Astrocyte (in vitro differentiated cells and primary cell): ENCODE measurements around the gene CRB3. TPM values are rescaled to one million over a fixed set of nuclear protein-coding genes. Genes with fewer than 3 reads are reported as not detected.

ENCODE experiments used
- DNase-seq: peaks from one replicate; pipeline ENCODE4 v3.0.0-alpha.2; 2010; ENCODE audit warnings: low read depth
- FAIRE-seq: peaks from 2 replicates; lab custom pipeline; 2011; peaks lifted over from hg19 to GRCh38; lab: Jason Lieb, UNC
- H2AFZ ChIP-seq: 2 replicates; pipeline ENCODE4 v1.6.0; 2012; ENCODE audit warnings: low read depth, low read length, inconsistent platforms
- H3K27ac ChIP-seq: 2 replicates; pipeline ENCODE4 v1.5.1; 2011; ENCODE audit warnings: low read depth, low read length, inconsistent platforms
- H3K27me3 ChIP-seq: 2 replicates; pipeline ENCODE4 v1.6.0; 2011; ENCODE audit warnings: low read length, inconsistent platforms; ENCODE audit not compliant: insufficient read depth
- H3K36me3 ChIP-seq: 2 replicates; pipeline ENCODE4 v1.5.1; 2011; ENCODE audit warnings: low read length, inconsistent platforms; ENCODE audit not compliant: insufficient read depth
- H3K4me1 ChIP-seq: 2 replicates; pipeline ENCODE4 v1.5.1; 2011; ENCODE audit warnings: low read length, inconsistent platforms; ENCODE audit not compliant: insufficient read depth
- H3K4me2 ChIP-seq: 2 replicates; pipeline ENCODE4 v1.6.0; 2012; ENCODE audit warnings: low read length, inconsistent platforms
- H3K4me3 ChIP-seq: 2 replicates; pipeline ENCODE4 v1.5.1; 2011; ENCODE audit warnings: low read depth, mild to moderate bottlenecking, low read length, inconsistent platforms; ENCODE audit not compliant: insufficient read depth
- H3K79me2 ChIP-seq: 2 replicates; pipeline ENCODE4 v1.6.0; 2012; ENCODE audit warnings: mild to moderate bottlenecking, low read length, inconsistent platforms; ENCODE audit not compliant: insufficient read depth
- H3K9ac ChIP-seq: 2 replicates; pipeline ENCODE4 v1.6.0; 2012; ENCODE audit warnings: mild to moderate bottlenecking, low read length, inconsistent platforms
- H3K9me3 ChIP-seq: 2 replicates; pipeline ENCODE4 v1.5.1; 2012; ENCODE audit warnings: low read depth, mild to moderate bottlenecking, low read length, inconsistent platforms; ENCODE audit not compliant: insufficient read depth
- H4K20me1 ChIP-seq: 2 replicates; pipeline ENCODE4 v1.6.0; 2012; ENCODE audit warnings: low read length, inconsistent platforms; ENCODE audit not compliant: insufficient read depth
- H3K27ac Mint-ChIP-seq: one replicate; pipeline ENCODE4 v1.8.0; 2021; ENCODE audit warnings: mild to moderate bottlenecking, mixed read lengths; ENCODE audit not compliant: unreplicated experiment
- H3K27me3 Mint-ChIP-seq: one replicate; pipeline ENCODE4 v1.8.0; 2021; ENCODE audit warnings: low read depth, mixed read lengths; ENCODE audit not compliant: unreplicated experiment
- H3K36me3 Mint-ChIP-seq: one replicate; pipeline ENCODE4 v1.8.0; 2021; ENCODE audit warnings: low read depth, mixed read lengths; ENCODE audit not compliant: unreplicated experiment
- H3K4me1 Mint-ChIP-seq: one replicate; pipeline ENCODE4 v1.8.0; 2021; ENCODE audit warnings: low read depth, mixed read lengths; ENCODE audit not compliant: unreplicated experiment
- H3K4me3 Mint-ChIP-seq: one replicate; pipeline ENCODE4 v1.8.0; 2021; ENCODE audit warnings: mild to moderate bottlenecking, moderate library complexity, mixed read lengths; ENCODE audit not compliant: unreplicated experiment
- H3K9me3 Mint-ChIP-seq: one replicate; pipeline ENCODE4 v1.8.0; 2021; ENCODE audit warnings: mild to moderate bottlenecking, mixed read lengths; ENCODE audit not compliant: unreplicated experiment
- EZH2 ChIP-seq: IDR thresholded peaks from 2 replicates; pipeline ENCODE4 v1.6.1; 2012; ENCODE audit warnings: mild to moderate bottlenecking, low read length, inconsistent platforms; ENCODE audit not compliant: insufficient read depth
- microRNA-seq: library from miRNA; unstranded; fragments of <30 nt; microRNA quantifications from one replicate; pipeline ENCODE4 v1.2.0, GENCODE V29; 2020
- total RNA-seq: library from RNA; stranded (reverse); gene quantifications from 2 replicates; pipeline ENCODE4 v1.2.1, GENCODE V29; 2021
- TF ChIP-seq, protein P1 (sequence below): IDR thresholded peaks from 2 replicates; pipeline ENCODE4 v1.5.1; 2011; ENCODE audit warnings: low read depth, mild to moderate bottlenecking, inconsistent platforms, low read length, moderate library complexity; ENCODE audit not compliant: insufficient read depth

The CRB3 gene
- total RNA-seq, 1 donor from 2014 or later = 1.6 TPM

DNA sequence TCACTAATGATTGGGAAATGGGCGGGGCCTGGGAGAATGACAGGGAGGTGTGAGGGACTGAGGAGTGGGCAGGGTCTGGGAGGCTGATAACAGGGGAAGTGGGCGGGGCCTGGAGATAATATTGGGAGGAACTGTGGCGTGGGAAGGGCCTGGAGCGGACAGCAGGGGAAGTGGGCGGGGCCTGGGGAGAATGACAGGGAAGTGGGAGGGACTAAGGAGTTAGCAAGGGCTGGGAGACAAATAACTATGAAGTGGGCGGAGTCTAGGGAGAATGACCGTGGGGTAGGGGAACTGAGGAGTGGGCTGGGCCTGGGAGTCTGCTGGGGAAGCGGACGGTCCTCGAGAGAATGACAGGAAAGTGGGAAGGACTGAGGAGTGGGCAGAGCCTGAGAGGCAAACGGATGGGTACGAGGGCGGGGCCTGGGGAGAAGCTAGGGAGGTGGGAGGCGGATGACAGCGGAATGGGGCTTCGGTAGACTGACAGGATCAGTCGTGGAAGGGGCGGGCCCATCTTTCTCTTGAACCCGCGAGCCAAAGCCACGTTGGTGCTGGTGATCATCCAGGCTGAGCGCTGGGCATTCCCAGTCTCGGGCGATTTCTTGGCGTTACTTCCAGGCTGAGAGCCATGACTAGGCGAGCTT is 52.1 kb downstream of the CRB3 start:
- peaks cover 3% of the 10 kb centered on the region for H3K4me1 Mint-ChIP-seq
- H3K9me3 ChIP-seq = no peaks in the 10 kb centered on the region
- peak overlapping the region; percentile 76 for H3K27ac Mint-ChIP-seq
- H3K27ac ChIP-seq = peak overlapping the region; percentile 17
- H3K9ac ChIP-seq = peak overlapping the region; percentile 81
- no peaks in the 10 kb centered on the region for H3K36me3 ChIP-seq
- H3K79me2 ChIP-seq = no peaks in the 10 kb centered on the region
- peak overlapping the region; percentile 60 for H3K4me3 ChIP-seq
- H3K27me3 Mint-ChIP-seq = peaks cover 9% of the 10 kb centered on the region
- H4K20me1 ChIP-seq = no peaks in the 10 kb centered on the region
- peaks cover 7% of the 10 kb centered on the region for H3K4me1 ChIP-seq
- no peak for TF ChIP-seq EZH2
- TF ChIP-seq, protein P1, sequence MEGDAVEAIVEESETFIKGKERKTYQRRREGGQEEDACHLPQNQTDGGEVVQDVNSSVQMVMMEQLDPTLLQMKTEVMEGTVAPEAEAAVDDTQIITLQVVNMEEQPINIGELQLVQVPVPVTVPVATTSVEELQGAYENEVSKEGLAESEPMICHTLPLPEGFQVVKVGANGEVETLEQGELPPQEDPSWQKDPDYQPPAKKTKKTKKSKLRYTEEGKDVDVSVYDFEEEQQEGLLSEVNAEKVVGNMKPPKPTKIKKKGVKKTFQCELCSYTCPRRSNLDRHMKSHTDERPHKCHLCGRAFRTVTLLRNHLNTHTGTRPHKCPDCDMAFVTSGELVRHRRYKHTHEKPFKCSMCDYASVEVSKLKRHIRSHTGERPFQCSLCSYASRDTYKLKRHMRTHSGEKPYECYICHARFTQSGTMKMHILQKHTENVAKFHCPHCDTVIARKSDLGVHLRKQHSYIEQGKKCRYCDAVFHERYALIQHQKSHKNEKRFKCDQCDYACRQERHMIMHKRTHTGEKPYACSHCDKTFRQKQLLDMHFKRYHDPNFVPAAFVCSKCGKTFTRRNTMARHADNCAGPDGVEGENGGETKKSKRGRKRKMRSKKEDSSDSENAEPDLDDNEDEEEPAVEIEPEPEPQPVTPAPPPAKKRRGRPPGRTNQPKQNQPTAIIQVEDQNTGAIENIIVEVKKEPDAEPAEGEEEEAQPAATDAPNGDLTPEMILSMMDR = no peak
- DNase-seq (peak; percentile 88), FAIRE-seq (no peak)
- peak overlapping the region; percentile 91 for H3K4me3 Mint-ChIP-seq
- no peaks in the 10 kb centered on the region for H3K9me3 Mint-ChIP-seq
- H3K4me2 ChIP-seq = peak overlapping the region; percentile 93
- H3K36me3 Mint-ChIP-seq = no peaks in the 10 kb centered on the region
- H3K27me3 ChIP-seq = no peaks in the 10 kb centered on the region
- peak overlapping the region; percentile 96 for H2AFZ ChIP-seq

Small RNA genes lying within 50 kb of the gene (microRNA-seq; reads per million reads assigned to microRNA genes)
- gene MIR3940 = 35.9 reads per million, percentile 54 among the genes with 10 or more reads in this experiment

Other genes with a start within 250 kb of the CRB3 start
- gene MLLT1, start 184.3 kb upstream of the CRB3 start, total RNA-seq = 41.6 and 46.0 TPM in 2 replicates
- not detected in 2 replicates for gene ACER1, start 130.7 kb upstream of the CRB3 start, total RNA-seq
- 90.5 and 93.8 TPM in 2 replicates for gene CLPP, start 102.7 kb upstream of the CRB3 start, total RNA-seq
- gene ALKBH7, start 91.5 kb upstream of the CRB3 start, total RNA-seq = 58.4 and 63.2 TPM in 2 replicates
- 2.8 and 3.0 TPM in 2 replicates for gene PSPN, start 88.3 kb upstream of the CRB3 start, total RNA-seq
- 92.3 and 95.4 TPM in 2 replicates for gene GTF2F1, start 71.1 kb upstream of the CRB3 start, total RNA-seq
- gene KHSRP, start 39.5 kb upstream of the CRB3 start, total RNA-seq = 273 and 297 TPM in 2 replicates
- 0.55 and 0.75 TPM in 2 replicates for gene SLC25A41, start 30.5 kb upstream of the CRB3 start, total RNA-seq
- gene SLC25A23, start 4.5 kb upstream of the CRB3 start, total RNA-seq = 37.5 and 41.8 TPM in 2 replicates
- gene DENND1C, start 17.5 kb downstream of the CRB3 start, total RNA-seq = 0.19 TPM in 1 of 2 replicates, not detected in the other
- 0.75 and 1.7 TPM in 2 replicates for gene TUBB4A, start 38.0 kb downstream of the CRB3 start, total RNA-seq
- gene TNFSF9, start 66.8 kb downstream of the CRB3 start, total RNA-seq = 2.3 and 2.4 TPM in 2 replicates
- 0.34 and 0.48 TPM in 2 replicates for gene CD70, start 126.9 kb downstream of the CRB3 start, total RNA-seq
- not detected in 2 replicates for gene TNFSF14, start 205.9 kb downstream of the CRB3 start, total RNA-seq